Lower lobe of right lung (tissue), 2 donors: ENCODE results near the gene FADS3. TPM values are rescaled to one million over a fixed set of nuclear protein-coding genes. Genes with fewer than 3 reads are reported as not detected.

Experiments used
- ATAC-seq, 2 donors: fragments of 200-7000 bp; cut with Tn5 transposase; one replicate each; pipeline ENCODE4 v1.9.1; 2020 to 2022; ENCODE audit warnings: mild to moderate bottlenecking in 2 of 2, moderate library complexity in 2 of 2
- DNase-seq: peaks from one replicate; pipeline ENCODE4 v3.0.0-alpha.2; 2020
- H3K27ac ChIP-seq: fragments of 200-600 bp; one replicate; pipeline ENCODE4 v1.8.0; 2022
- H3K27me3 ChIP-seq: fragments of 200-600 bp; one replicate; pipeline ENCODE4 v1.8.0; 2022; ENCODE audit warnings: low read depth
- H3K36me3 ChIP-seq: fragments of 200-600 bp; one replicate; pipeline ENCODE4 v1.8.0; 2022; ENCODE audit warnings: mild to moderate bottlenecking
- H3K4me1 ChIP-seq: fragments of 200-600 bp; one replicate; pipeline ENCODE4 v1.8.0; 2022
- H3K4me3 ChIP-seq: fragments of 200-600 bp; one replicate; pipeline ENCODE4 v1.8.0; 2022; ENCODE audit warnings: mild to moderate bottlenecking
- H3K9me3 ChIP-seq: fragments of 200-600 bp; one replicate; pipeline ENCODE4 v1.8.0; 2022
- CTCF ChIP-seq: fragments of 200-600 bp; IDR thresholded peaks from one replicate; pipeline ENCODE4 v1.8.0; 2022; ENCODE audit warnings: antibody characterized with exemption, mild to moderate bottlenecking
- intact Hi-C: fragments of 100-400 bp; cut with DNase I; formaldehyde crosslinking; loops from one replicate; pipeline ENCODE4 v1.11.0; 2022
- total RNA-seq: library from RNA; stranded (reverse); fragmentation: NEBNext Ultra II Directional; extraction: Animal tissue kit (Norgen Biotek cat#: 25700); gene quantifications from one replicate; pipeline ENCODE4 v1.2.1, GENCODE V29; 2021
- donor health status: DM: no; HTN: yes; CAD: no; lungs with severe emphysema.

The FADS3 gene
- total RNA-seq, 1 donor from 2014 or later, result 50.1 TPM

- Histone ChIP-seq H3K9me3 (no peaks in the 10 kb centered on the region), H3K27ac (peak within 1 kb of the TSS; percentile 65), H3K27me3 (peaks cover 28% of the 10 kb centered on the region), H3K4me1 (peaks cover 23% of the 10 kb centered on the region), H3K4me3 (peak within 1 kb of the TSS; percentile 54), H3K36me3 (no peaks in the 10 kb centered on the region)
- intact Hi-C loops, result no loop called here
- ATAC-seq, result peak; percentile 81 to 83
- TF ChIP-seq CTCF, result no peak
- no peak for DNase-seq
These were observed 26.2 kb upstream of the FADS3 start, which contains the start of gene RAB3IL1 for GRCh38 chr11:61917334-61918109. TSS of gene RAB3IL1 (minus strand) at chr11:61917566. CDS start at chr11:61917367, 199 bp downstream.

GRCh38 chr11:61916737-61917333 lies 25.5 kb upstream of the FADS3 start:
- TF ChIP-seq CTCF, result no peak
- Histone ChIP-seq H3K4me1 (peaks cover 27% of the 10 kb centered on the region), H3K36me3 (no peaks in the 10 kb centered on the region), H3K9me3 (no peaks in the 10 kb centered on the region), H3K27me3 (peaks cover 28% of the 10 kb centered on the region), H3K4me3 (peak overlapping the region; percentile 54), H3K27ac (peak overlapping the region; percentile 46)
- no peak for DNase-seq
- ATAC-seq, result peak in 1 of 2 donors; percentile 2
- intact Hi-C loops, result no loop called here

- Histone ChIP-seq H3K4me3 (no peak overlapping the region), H3K4me1 (peaks cover 34% of the 10 kb centered on the region), H3K27me3 (peaks cover 27% of the 10 kb centered on the region), H3K27ac (no peak overlapping the region), H3K36me3 (no peaks in the 10 kb centered on the region), H3K9me3 (no peaks in the 10 kb centered on the region)
- no peak for TF ChIP-seq CTCF
- intact Hi-C loops, result no loop called here
- DNase-seq (no peak), ATAC-seq (no peak)
These were observed 23.3 kb upstream of the FADS3 start for GRCh38 chr11:61914471-61915171.

GRCh38 chr11:61913699-61914395 lies 22.5 kb upstream of the FADS3 start:
- peaks cover 36% of the 10 kb centered on the region for H3K4me1 ChIP-seq
- peaks cover 22% of the 10 kb centered on the region for H3K27me3 ChIP-seq
- intact Hi-C loops, result no loop called here
- no peaks in the 10 kb centered on the region for H3K36me3 ChIP-seq
- H3K9me3 ChIP-seq, result no peaks in the 10 kb centered on the region
- no peak for TF ChIP-seq CTCF
- H3K4me3 ChIP-seq, result no peak overlapping the region
- DNase-seq (no peak), ATAC-seq (no peak)
- H3K27ac ChIP-seq, result no peak overlapping the region
